Ishikawa (cell line): Measurements from ENCODE around the gene FAM107A.

Source experiments
- CEBPB ChIP-seq: IDR thresholded peaks from 2 replicates; pipeline ENCODE4 v1.6.1; 2012
- CREB1 ChIP-seq: IDR thresholded peaks from 2 replicates; pipeline ENCODE4 v1.6.1; 2012; ENCODE audit warnings: low read depth
- EGR1 ChIP-seq: IDR thresholded peaks from 2 replicates; pipeline ENCODE4 v1.6.1; 2012
- EP300 ChIP-seq: IDR thresholded peaks from 2 replicates; pipeline ENCODE4 v1.6.1; 2012; ENCODE audit warnings: borderline replicate concordance
- FOXM1 ChIP-seq: IDR thresholded peaks from 2 replicates; pipeline ENCODE4 v1.6.1; 2012; ENCODE audit warnings: low read depth, borderline replicate concordance
- NFIC ChIP-seq: IDR thresholded peaks from 2 replicates; pipeline ENCODE4 v1.6.1; 2012
- RAD21 ChIP-seq: IDR thresholded peaks from 2 replicates; pipeline ENCODE4 v1.6.1; 2012; ENCODE audit warnings: low read depth
- TAF1 ChIP-seq: IDR thresholded peaks from 2 replicates; pipeline ENCODE4 v1.6.1; 2012; ENCODE audit warnings: low read depth, mild to moderate bottlenecking
- TCF12 ChIP-seq: IDR thresholded peaks from 2 replicates; pipeline ENCODE4 v1.6.1; 2012; ENCODE audit warnings: low read depth
- TEAD4 ChIP-seq: IDR thresholded peaks from 2 replicates; pipeline ENCODE4 v1.6.1; 2012
- YY1 ChIP-seq: IDR thresholded peaks from 2 replicates; pipeline ENCODE4 v1.6.1; 2012; ENCODE audit warnings: low read depth
- ZBTB7A ChIP-seq: IDR thresholded peaks from 2 replicates; pipeline ENCODE4 v1.6.1; 2012; ENCODE audit warnings: low read depth
- TF ChIP-seq, protein P1 (sequence below): IDR thresholded peaks from 2 replicates; pipeline ENCODE4 v1.6.1; 2012; ENCODE audit warnings: low read depth, mild to moderate bottlenecking
- TF ChIP-seq, protein P2 (sequence below): IDR thresholded peaks from 2 replicates; pipeline ENCODE4 v1.6.1; 2012
- TF ChIP-seq, protein P3 (sequence below): IDR thresholded peaks from 2 replicates; pipeline ENCODE4 v1.6.1; 2012

The FAM107A gene

DNA sequence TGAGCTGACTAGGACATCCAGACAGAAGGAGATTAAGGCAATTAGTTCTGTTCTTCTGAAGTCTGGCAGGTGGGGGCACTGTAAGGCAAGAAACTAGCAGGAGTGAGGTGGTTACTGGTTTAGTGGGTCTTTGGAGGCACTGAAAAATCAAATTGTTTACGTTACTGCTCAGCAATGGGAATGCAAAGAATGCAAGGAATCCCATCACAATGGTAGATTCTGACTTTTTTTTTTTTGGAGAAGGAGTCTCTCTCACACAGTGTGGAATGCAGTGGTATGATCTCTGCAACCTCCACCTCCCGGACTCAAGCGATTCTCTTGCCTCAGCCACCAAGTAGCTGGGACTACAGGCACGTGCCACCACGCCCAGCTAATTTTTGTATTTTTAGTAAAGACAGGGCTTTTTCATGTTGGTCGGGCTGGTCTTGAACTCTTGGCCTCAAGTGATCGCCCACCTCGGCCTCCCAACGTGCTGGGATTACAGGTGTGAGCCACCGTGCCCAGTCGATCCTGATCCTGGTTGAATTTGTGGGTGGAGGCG is 16.4 kb downstream of the FAM107A start:
- no peak for TF ChIP-seq FOXM1
- no peak for TF ChIP-seq YY1
- TF ChIP-seq, protein P1, sequence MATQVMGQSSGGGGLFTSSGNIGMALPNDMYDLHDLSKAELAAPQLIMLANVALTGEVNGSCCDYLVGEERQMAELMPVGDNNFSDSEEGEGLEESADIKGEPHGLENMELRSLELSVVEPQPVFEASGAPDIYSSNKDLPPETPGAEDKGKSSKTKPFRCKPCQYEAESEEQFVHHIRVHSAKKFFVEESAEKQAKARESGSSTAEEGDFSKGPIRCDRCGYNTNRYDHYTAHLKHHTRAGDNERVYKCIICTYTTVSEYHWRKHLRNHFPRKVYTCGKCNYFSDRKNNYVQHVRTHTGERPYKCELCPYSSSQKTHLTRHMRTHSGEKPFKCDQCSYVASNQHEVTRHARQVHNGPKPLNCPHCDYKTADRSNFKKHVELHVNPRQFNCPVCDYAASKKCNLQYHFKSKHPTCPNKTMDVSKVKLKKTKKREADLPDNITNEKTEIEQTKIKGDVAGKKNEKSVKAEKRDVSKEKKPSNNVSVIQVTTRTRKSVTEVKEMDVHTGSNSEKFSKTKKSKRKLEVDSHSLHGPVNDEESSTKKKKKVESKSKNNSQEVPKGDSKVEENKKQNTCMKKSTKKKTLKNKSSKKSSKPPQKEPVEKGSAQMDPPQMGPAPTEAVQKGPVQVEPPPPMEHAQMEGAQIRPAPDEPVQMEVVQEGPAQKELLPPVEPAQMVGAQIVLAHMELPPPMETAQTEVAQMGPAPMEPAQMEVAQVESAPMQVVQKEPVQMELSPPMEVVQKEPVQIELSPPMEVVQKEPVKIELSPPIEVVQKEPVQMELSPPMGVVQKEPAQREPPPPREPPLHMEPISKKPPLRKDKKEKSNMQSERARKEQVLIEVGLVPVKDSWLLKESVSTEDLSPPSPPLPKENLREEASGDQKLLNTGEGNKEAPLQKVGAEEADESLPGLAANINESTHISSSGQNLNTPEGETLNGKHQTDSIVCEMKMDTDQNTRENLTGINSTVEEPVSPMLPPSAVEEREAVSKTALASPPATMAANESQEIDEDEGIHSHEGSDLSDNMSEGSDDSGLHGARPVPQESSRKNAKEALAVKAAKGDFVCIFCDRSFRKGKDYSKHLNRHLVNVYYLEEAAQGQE = no peak
- TF ChIP-seq CREB1 = no peak
- TF ChIP-seq, protein P2, sequence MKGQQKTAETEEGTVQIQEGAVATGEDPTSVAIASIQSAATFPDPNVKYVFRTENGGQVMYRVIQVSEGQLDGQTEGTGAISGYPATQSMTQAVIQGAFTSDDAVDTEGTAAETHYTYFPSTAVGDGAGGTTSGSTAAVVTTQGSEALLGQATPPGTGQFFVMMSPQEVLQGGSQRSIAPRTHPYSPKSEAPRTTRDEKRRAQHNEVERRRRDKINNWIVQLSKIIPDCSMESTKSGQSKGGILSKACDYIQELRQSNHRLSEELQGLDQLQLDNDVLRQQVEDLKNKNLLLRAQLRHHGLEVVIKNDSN = no peak
- no peak for TF ChIP-seq TAF1
- peak; percentile 55; the same call in 1 of the 2 replicates for TF ChIP-seq EP300
- TF ChIP-seq TEAD4 = peak; percentile 99
- TF ChIP-seq CEBPB = no peak
- no peak for TF ChIP-seq ZBTB7A
- TF ChIP-seq TCF12 = peak; percentile 51
- TF ChIP-seq NFIC = no peak
- TF ChIP-seq, protein P3, sequence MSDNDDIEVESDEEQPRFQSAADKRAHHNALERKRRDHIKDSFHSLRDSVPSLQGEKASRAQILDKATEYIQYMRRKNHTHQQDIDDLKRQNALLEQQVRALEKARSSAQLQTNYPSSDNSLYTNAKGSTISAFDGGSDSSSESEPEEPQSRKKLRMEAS = peak; percentile 67; the same call in 1 of the 2 replicates
- peak; percentile 87 for TF ChIP-seq RAD21
- no peak for TF ChIP-seq EGR1

DNA sequence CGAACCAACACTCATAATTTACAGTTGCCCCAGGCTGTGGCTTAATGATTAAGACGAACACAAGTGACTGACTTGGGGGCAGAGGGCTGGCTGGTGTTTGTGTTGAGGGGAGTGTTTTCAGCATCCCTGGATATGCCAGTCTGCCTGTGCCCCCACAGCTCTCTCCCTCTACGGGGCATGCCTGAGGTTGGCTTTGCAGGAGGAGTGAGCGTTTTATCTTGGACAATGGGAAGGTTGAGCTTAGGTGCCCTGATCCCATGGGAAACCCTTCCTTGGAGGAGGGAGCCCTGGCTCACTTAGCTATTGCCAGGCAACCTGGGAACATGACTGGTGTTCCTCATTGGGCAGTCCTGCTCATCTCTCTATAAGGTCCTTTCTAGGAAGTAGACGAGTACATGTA is 17.6 kb downstream of the FAM107A start:
- TF ChIP-seq, protein P3 = no peak
- TF ChIP-seq FOXM1 = no peak
- no peak for TF ChIP-seq EP300
- TF ChIP-seq ZBTB7A = no peak
- TF ChIP-seq, protein P1 = no peak
- TF ChIP-seq, protein P2 = no peak
- no peak for TF ChIP-seq TAF1
- no peak for TF ChIP-seq NFIC
- no peak for TF ChIP-seq TEAD4

DNA sequence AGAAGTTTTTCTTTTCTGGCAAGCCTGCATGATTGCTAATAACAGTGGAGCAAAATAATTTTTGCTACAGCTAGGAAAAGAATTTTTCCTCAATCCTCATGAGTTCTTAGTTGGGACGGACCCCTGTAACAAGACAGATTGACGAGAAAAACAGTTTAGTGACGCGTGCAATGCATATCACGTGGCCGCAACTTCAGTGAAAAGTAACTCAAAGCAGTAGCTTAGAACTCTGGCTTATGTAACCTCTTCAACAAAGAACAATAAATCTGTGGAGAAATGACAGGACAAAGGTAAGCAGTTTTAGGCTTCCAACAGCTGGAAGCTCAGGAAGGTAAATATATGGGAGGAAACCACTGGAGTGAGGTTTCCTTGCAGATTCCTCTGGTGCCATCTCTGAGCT is 19.7 kb downstream of the FAM107A start:
- TF ChIP-seq, protein P2 = no peak

DNA sequence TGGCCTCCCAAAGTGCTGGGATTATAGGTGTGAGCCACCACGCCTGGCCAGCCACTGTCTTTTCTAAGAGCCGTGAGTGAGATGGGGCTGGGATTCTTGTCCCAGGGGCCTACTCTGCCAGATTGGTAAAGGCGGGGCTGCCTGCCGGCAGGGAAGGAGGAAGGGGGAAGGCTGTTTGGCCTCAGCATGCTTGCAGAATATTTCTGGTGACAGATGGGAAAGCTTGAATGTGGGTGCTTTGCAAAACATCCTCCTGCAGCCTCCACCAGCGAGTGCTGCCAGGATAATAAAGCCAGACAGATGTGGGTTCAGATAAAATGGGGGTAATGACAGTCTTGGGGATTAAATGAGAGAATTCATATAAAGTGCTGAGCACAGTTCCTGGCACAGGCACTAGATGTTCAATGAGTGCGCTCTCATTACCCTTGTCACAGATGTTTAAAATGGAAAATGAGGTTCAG is 20.4 kb downstream of the FAM107A start:
- TF ChIP-seq, protein P3 = no peak
- TF ChIP-seq CREB1 (no peak), EGR1 (no peak), NFIC (no peak), TCF12 (no peak), FOXM1 (no peak)

DNA sequence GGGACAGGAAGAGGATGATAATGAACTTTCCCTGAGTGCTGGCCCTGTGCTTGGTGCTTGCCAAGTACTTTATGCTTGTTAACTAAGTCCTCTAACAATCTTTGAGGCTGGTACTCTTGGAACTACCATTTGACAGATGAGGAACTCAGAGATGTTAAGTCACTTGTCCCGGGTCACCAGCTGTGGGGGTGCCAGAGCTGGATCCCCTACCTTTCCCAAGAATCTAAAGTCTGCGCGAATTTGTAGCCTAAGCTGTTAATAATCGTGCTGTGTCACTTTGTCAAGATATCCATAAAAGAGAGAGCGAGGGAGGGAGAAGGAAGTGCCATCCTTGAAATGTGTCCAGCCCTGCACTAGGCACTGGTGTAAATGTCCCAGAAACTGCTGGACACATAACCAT is 21.2 kb downstream of the FAM107A start:
- no peak for TF ChIP-seq EP300

DNA sequence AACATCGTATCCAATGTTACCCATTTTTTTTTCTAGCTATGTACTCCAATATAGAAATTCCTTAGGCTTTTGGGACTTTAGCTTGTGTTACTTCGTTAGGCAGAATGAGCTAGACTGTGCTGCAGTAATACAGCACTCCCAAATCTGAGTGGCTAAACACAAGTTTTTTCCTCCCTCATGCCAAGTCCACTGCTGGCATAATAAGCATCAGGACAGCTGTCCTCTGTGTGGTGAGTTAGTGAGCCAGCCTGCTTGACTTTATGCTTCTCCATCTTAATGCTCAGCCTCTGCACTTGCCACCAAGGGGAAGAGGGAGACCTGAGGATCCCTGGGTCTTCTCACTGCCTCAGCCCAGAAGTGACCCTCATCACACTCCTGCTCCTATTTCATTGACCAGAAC is 22.0 kb downstream of the FAM107A start:
- no peak for TF ChIP-seq TEAD4
- no peak for TF ChIP-seq TCF12
- TF ChIP-seq, protein P1 = no peak
- no peak for TF ChIP-seq CREB1
- no peak for TF ChIP-seq ZBTB7A
- TF ChIP-seq, protein P3 = no peak
